HCT116 (cell line): ENCODE data around the gene TWF1. TPM values are rescaled to one million over a fixed set of nuclear protein-coding genes. Genes with fewer than 3 reads are reported as not detected.

Experiments used
- ATAC-seq: fragments of 200-7000 bp; cut with Tn5 transposase; 2 replicates; pipeline ENCODE4 v1.9.1; 2020; ENCODE audit warnings: mild to moderate bottlenecking, moderate library complexity
- BruUV-seq: library from RNA; stranded (reverse); fragments of 400-500 nt; replicated peaks from 2 replicates; lab custom pipeline; 2021; lab: Mats Ljungman, UMichigan
- CTCF ChIA-PET: fragments of 300-600 bp; sonication (Branson Sonifier 250); formaldehyde crosslinking; loops from one replicate; lab custom pipeline; 2021; ENCODE audit warnings: antibody characterized with exemption; lab: Charles Lee
- POLR2A ChIA-PET: fragments of 300-600, 350-600 bp; sonication (Branson Sonifier 250); formaldehyde crosslinking; loops from one replicate; lab custom pipeline; 2021; ENCODE audit warnings: antibody characterized with exemption; lab: Charles Lee
- RAD21 ChIA-PET, 2 experiments: fragments of 300-600 bp; sonication (Branson Sonifier 250); formaldehyde crosslinking; loops; one replicate each; lab custom pipeline; 2023; ENCODE audit warnings: low total read pairs in 2 of 2; ENCODE audit not compliant: uncharacterized antibody in 2 of 2, unreplicated experiment in 2 of 2, low non-redundant PET in 1 of 2; lab: Charles Lee
- DNase-seq: peaks from one replicate; pipeline ENCODE4 v3.0.0-alpha.2; 2010; ENCODE audit warnings: low read depth, low spot score
- H2AFZ ChIP-seq: fragments of 200-600 bp; shearing (Covaris generic), sonication (generic); 2 replicates; pipeline ENCODE4 v1.6.1; 2017; ENCODE audit warnings: low read depth, mixed run types, mixed read lengths, antibody characterized with exemption, low read length; ENCODE audit not compliant: poor library complexity, severe bottlenecking
- H3K27ac ChIP-seq: 2 replicates; pipeline ENCODE4 v1.5.1; 2012; ENCODE audit warnings: low read depth, low read length
- H3K27me3 ChIP-seq: fragments of 200-600 bp; sonication (generic); 2 replicates; pipeline ENCODE4 v1.6.1; 2016; ENCODE audit warnings: mixed run types, low read length, mixed read lengths; ENCODE audit not compliant: insufficient read depth
- H3K36me3 ChIP-seq, 2 experiments: fragments of 200-500 bp in 1 of 2; fragments of 200-600 bp in 1 of 2; sonication (Bioruptor generic) in 1 of 2; sonication (generic) in 1 of 2; 2 replicates each; pipeline versions ENCODE4 v1.5.1 to v1.6.1; 2014 to 2016; ENCODE audit warnings: low read length in 2 of 2, inconsistent platforms in 1 of 2, mixed read lengths in 1 of 2, mixed run types in 1 of 2; ENCODE audit not compliant: insufficient read depth in 2 of 2, control insufficient read depth in 1 of 2
- H3K4me1 ChIP-seq, 2 experiments: fragments of 200-600 bp in 1 of 2; sonication (generic) in 1 of 2; 2 replicates each; pipeline versions ENCODE4 v1.5.1 to v1.6.1; 2012 to 2017; ENCODE audit warnings: low read length in 2 of 2, inconsistent platforms in 1 of 2, mild to moderate bottlenecking in 1 of 2, mixed read lengths in 1 of 2, mixed run types in 1 of 2, moderate library complexity in 1 of 2; ENCODE audit not compliant: insufficient read depth in 2 of 2, control insufficient read depth in 1 of 2
- H3K4me2 ChIP-seq: fragments of 200-600 bp; sonication (generic); 2 replicates; pipeline ENCODE4 v1.6.1; 2017; ENCODE audit warnings: mixed run types, low read length, mixed read lengths
- H3K4me3 ChIP-seq, 2 experiments: fragments of 200-600 bp in 1 of 2; sonication (generic) in 1 of 2; replicated peaks in 1 of 2; 2 replicates each; pipeline ENCODE4 v1.5.1; 2011 to 2016; ENCODE audit warnings: low read length in 2 of 2, control low read depth in 1 of 2, low read depth in 1 of 2, mild to moderate bottlenecking in 1 of 2, mixed read lengths in 1 of 2, mixed run types in 1 of 2
- H3K79me2 ChIP-seq: fragments of 200-600 bp; sonication (generic); 2 replicates; pipeline ENCODE4 v1.6.1; 2017; ENCODE audit warnings: mild to moderate bottlenecking, mixed run types, low read length, moderate library complexity, mixed read lengths; ENCODE audit not compliant: insufficient read depth
- H3K9ac ChIP-seq: fragments of 200-600 bp; sonication (generic); 2 replicates; pipeline ENCODE4 v1.6.1; 2016; ENCODE audit warnings: low read length, mixed read lengths
- H3K9me2 ChIP-seq: fragments of 200-600 bp; sonication (generic), shearing (Covaris generic); 2 replicates; pipeline ENCODE4 v1.6.1; 2017; ENCODE audit warnings: mixed run types, mild to moderate bottlenecking, moderate library complexity; ENCODE audit not compliant: insufficient read depth
- H3K9me3 ChIP-seq, 2 experiments: fragments of 200-500 bp in 1 of 2; fragments of 200-600 bp in 1 of 2; sonication (Bioruptor generic) in 1 of 2; sonication (generic) in 1 of 2; 2 replicates each; pipeline ENCODE4 v1.6.1; 2014 to 2017; ENCODE audit warnings: low read length in 2 of 2, mixed read lengths in 2 of 2, inconsistent platforms in 1 of 2, low read depth in 1 of 2, mild to moderate bottlenecking in 1 of 2, mixed run types in 1 of 2, moderate library complexity in 1 of 2; ENCODE audit not compliant: control insufficient read depth in 1 of 2, insufficient read depth in 1 of 2
- H4K20me1 ChIP-seq: fragments of 200-600 bp; sonication (generic), shearing (Covaris generic); 2 replicates; pipeline ENCODE4 v1.6.1; 2017; ENCODE audit warnings: mixed run types, mild to moderate bottlenecking, moderate library complexity; ENCODE audit not compliant: insufficient read depth
- CBX3 ChIP-seq: IDR thresholded peaks from 2 replicates; pipeline ENCODE4 v1.6.1; 2012; ENCODE audit warnings: low read depth
- CEBPB ChIP-seq: IDR thresholded peaks from 2 replicates; pipeline ENCODE4 v1.6.1; 2012; ENCODE audit warnings: low read depth
- EZH2 ChIP-seq: fragments of 200-600 bp; sonication (generic); IDR thresholded peaks from 2 replicates; pipeline ENCODE4 v1.6.1; 2017; ENCODE audit warnings: antibody characterized with exemption, mixed run types
- EZH2phosphoT487 ChIP-seq: fragments of 200-600 bp; IDR thresholded peaks from 2 replicates; pipeline ENCODE4 v1.6.1; 2018; ENCODE audit warnings: antibody characterized with exemption, borderline replicate concordance
- FOSL1 ChIP-seq: IDR thresholded peaks from 2 replicates; pipeline ENCODE4 v1.6.1; 2012; ENCODE audit warnings: low read depth
- JUND ChIP-seq: IDR thresholded peaks from 2 replicates; pipeline ENCODE4 v1.6.1; 2012
- SP1 ChIP-seq: IDR thresholded peaks from 2 replicates; pipeline ENCODE4 v1.6.1; 2012; ENCODE audit warnings: low read depth
- ZFX ChIP-seq: fragments of 450-650 bp; IDR thresholded peaks from 2 replicates; pipeline ENCODE4 v1.6.1; 2017
- ZNF274 ChIP-seq: fragments of 200-500 bp; sonication (Bioruptor generic); IDR thresholded peaks from 2 replicates; pipeline ENCODE4 v1.6.1; 2014; ENCODE audit warnings: mild to moderate bottlenecking, low read depth, low read length, inconsistent platforms
- intact Hi-C: fragments of 100-400 bp; cut with micrococcal nuclease; formaldehyde crosslinking; loops from 2 replicates; pipeline ENCODE4 v1.10.0; 2022
- total RNA-seq: library from RNA; stranded (reverse); gene quantifications from one replicate; pipeline ENCODE4 v1.2.1, GENCODE V29; 2021; ENCODE audit not compliant: unreplicated experiment
- TF ChIP-seq, protein P1 (sequence below), 3 experiments: fragments of 200-600 bp in 1 of 3; sonication (generic) in 1 of 3; IDR thresholded peaks in 2 of 3; conservative IDR thresholded peaks in 1 of 3; 2 replicates each; pipeline ENCODE4 v1.5.1; 2012 to 2017; ENCODE audit warnings: low read depth in 2 of 3, low read length in 2 of 3, antibody characterized with exemption in 1 of 3, borderline replicate concordance in 1 of 3, control low read depth in 1 of 3, mild to moderate bottlenecking in 1 of 3, mixed read lengths in 1 of 3, mixed run types in 1 of 3, moderate library complexity in 1 of 3; ENCODE audit not compliant: insufficient read depth in 1 of 3
- TF ChIP-seq, protein P2 (sequence below): IDR thresholded peaks from 2 replicates; pipeline ENCODE4 v1.6.1; 2012
- TF ChIP-seq, protein P3 (sequence below): IDR thresholded peaks from 2 replicates; pipeline ENCODE4 v1.6.1; 2011; ENCODE audit warnings: mild to moderate bottlenecking, low read length, moderate library complexity; ENCODE audit not compliant: insufficient replicate concordance; ENCODE audit errors: extremely low read depth

TWF1 gene
- total RNA-seq, 1 experiment from 2014 or later: 125 TPM

DNA sequence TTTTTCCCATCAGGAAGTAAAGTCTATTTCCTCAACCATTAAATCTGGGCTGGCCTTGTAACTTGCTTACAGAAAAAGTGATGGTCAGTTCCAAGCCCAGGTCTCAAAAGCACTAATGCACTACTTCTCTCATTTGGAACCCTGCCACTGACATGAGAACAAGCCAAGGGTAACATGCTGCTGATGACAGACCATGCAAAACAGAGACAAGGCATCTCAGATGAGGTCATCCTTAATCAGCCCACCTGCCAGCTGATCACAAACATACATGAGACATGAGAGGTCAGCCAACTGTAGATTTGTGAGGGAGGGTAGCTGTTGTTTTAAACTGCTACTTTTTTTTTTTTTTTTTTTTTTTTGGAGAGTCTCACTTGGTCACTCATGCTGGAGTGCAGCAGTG, 16.2 kb downstream of the TWF1 start:
- CTCF ChIA-PET: no interaction called here
- no peak overlapping the region for H3K4me2 ChIP-seq
- RAD21 ChIA-PET: interaction anchor here in 1 of 2 experiments (0.7 kb wide), 1 partner anchor 73 kb away, joined by 12 read pairs; no protein-coding TSS in a partner anchor
- no peaks in the 10 kb centered on the region for H3K4me1 ChIP-seq
- intact Hi-C loops: no loop called here
- H3K9me3 ChIP-seq: no peaks in the 10 kb centered on the region
- BruUV-seq: no TSS peak
- no peaks in the 10 kb centered on the region for H4K20me1 ChIP-seq
- no peak overlapping the region for H3K9ac ChIP-seq
- H2AFZ ChIP-seq: no peak overlapping the region
- H3K27ac ChIP-seq: no peak overlapping the region
- no peaks in the 10 kb centered on the region; a peak in 1 of 4 replicates for H3K36me3 ChIP-seq
- no peak for ATAC-seq
- no peak overlapping the region for H3K4me3 ChIP-seq
- DNase-seq: no peak
- no peaks in the 10 kb centered on the region for H3K27me3 ChIP-seq
- TF ChIP-seq JUND (no peak), CEBPB (no peak), EZH2phosphoT487 (no peak), FOSL1 (no peak), ZFX (no peak), SP1 (no peak), ZNF274 (no peak), CBX3 (no peak), EZH2 (no peak)
- TF ChIP-seq, protein P1, sequence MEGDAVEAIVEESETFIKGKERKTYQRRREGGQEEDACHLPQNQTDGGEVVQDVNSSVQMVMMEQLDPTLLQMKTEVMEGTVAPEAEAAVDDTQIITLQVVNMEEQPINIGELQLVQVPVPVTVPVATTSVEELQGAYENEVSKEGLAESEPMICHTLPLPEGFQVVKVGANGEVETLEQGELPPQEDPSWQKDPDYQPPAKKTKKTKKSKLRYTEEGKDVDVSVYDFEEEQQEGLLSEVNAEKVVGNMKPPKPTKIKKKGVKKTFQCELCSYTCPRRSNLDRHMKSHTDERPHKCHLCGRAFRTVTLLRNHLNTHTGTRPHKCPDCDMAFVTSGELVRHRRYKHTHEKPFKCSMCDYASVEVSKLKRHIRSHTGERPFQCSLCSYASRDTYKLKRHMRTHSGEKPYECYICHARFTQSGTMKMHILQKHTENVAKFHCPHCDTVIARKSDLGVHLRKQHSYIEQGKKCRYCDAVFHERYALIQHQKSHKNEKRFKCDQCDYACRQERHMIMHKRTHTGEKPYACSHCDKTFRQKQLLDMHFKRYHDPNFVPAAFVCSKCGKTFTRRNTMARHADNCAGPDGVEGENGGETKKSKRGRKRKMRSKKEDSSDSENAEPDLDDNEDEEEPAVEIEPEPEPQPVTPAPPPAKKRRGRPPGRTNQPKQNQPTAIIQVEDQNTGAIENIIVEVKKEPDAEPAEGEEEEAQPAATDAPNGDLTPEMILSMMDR (IDR thresholded peaks at IDR 0.05 in 2 of 3, conservative IDR thresholded peaks at IDR 0.05 in 1 of 3; ENCODE audit: borderline replicate concordance in 1 of 3, insufficient read depth in 1 of 3, low read depth in 2 of 3, low read length in 2 of 3): no peak
- TF ChIP-seq, protein P2, sequence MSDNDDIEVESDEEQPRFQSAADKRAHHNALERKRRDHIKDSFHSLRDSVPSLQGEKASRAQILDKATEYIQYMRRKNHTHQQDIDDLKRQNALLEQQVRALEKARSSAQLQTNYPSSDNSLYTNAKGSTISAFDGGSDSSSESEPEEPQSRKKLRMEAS: no peak
- TF ChIP-seq, protein P3, sequence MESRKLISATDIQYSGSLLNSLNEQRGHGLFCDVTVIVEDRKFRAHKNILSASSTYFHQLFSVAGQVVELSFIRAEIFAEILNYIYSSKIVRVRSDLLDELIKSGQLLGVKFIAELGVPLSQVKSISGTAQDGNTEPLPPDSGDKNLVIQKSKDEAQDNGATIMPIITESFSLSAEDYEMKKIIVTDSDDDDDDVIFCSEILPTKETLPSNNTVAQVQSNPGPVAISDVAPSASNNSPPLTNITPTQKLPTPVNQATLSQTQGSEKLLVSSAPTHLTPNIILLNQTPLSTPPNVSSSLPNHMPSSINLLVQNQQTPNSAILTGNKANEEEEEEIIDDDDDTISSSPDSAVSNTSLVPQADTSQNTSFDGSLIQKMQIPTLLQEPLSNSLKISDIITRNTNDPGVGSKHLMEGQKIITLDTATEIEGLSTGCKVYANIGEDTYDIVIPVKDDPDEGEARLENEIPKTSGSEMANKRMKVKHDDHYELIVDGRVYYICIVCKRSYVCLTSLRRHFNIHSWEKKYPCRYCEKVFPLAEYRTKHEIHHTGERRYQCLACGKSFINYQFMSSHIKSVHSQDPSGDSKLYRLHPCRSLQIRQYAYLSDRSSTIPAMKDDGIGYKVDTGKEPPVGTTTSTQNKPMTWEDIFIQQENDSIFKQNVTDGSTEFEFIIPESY: no peak
- H3K9me2 ChIP-seq: no peaks in the 10 kb centered on the region
- POLR2A ChIA-PET: no interaction called here
- no peaks in the 10 kb centered on the region for H3K79me2 ChIP-seq
